A549 (cell line): ENCODE results near the gene OTULINL. TPM values are rescaled to one million over a fixed set of nuclear protein-coding genes. Genes with fewer than 3 reads are reported as not detected.

ENCODE experiments used
- ATAC-seq, 2 experiments: fragments of 200-7000 bp in 1 of 2; fragments of >200 bp in 1 of 2; cut with Nextera tagmentation in 1 of 2; cut with Tn5 transposase in 1 of 2; 3 replicates each; pipeline versions ENCODE4 v1.8.0 to v1.9.1; 2018 to 2020; ENCODE audit warnings: mild to moderate bottlenecking in 1 of 2, moderate library complexity in 1 of 2
- CTCF ChIA-PET: fragments of 300-600 bp; sonication (Branson Sonifier 250); formaldehyde crosslinking; extraction: SDS; loops from one replicate; lab custom pipeline; 2021; ENCODE audit warnings: antibody characterized with exemption, inconsistent platforms; lab: Yijun Ruan, JAX
- POLR2A ChIA-PET: fragments of 350-600 bp; formaldehyde crosslinking; extraction: SDS; loops from one replicate; lab custom pipeline; 2021; ENCODE audit warnings: antibody characterized with exemption, inconsistent platforms; lab: Yijun Ruan, JAX
- DNase-seq, 2 experiments: peaks; one replicate each; pipeline versions ENCODE4 v3.0.0 to v3.0.0-alpha.2; 2011 to 2016; ENCODE audit warnings: low read depth in 1 of 2, low spot score in 1 of 2
- FAIRE-seq: peaks from 2 replicates; lab custom pipeline; 2011; peaks lifted over from hg19 to GRCh38; lab: Jason Lieb, UNC
- H3K27ac ChIP-seq, 2 experiments: fragments of >200 bp; sonication (Bioruptor Twin); formaldehyde crosslinking; 3 replicates each; pipeline ENCODE4 v1.5.1; 2016 to 2017
- H3K4me1 ChIP-seq: fragments of >200 bp; sonication (Bioruptor Twin); formaldehyde crosslinking; 3 replicates; pipeline ENCODE4 v1.6.1; 2016
- H3K4me2 ChIP-seq: fragments of >200 bp; sonication (Bioruptor Twin); formaldehyde crosslinking; 3 replicates; pipeline ENCODE4 v1.6.1; 2016
- H3K4me3 ChIP-seq: fragments of >200 bp; sonication (Bioruptor Twin); formaldehyde crosslinking; 3 replicates; pipeline ENCODE4 v1.5.1; 2016
- H3K9me3 ChIP-seq: fragments of >200 bp; sonication (Bioruptor Twin); formaldehyde crosslinking; 3 replicates; pipeline ENCODE4 v1.6.1; 2016
- CHD2 ChIP-seq: fragments of 150-350 bp; IDR thresholded peaks from 2 replicates; pipeline ENCODE4 v1.6.1; 2014; ENCODE audit warnings: low read length; ENCODE audit not compliant: partially characterized antibody
- CHD4 ChIP-seq: fragments of 200-600 bp; sonication (generic); IDR thresholded peaks from 2 replicates; pipeline ENCODE4 v1.6.1; 2016; ENCODE audit warnings: antibody characterized with exemption, mild to moderate bottlenecking, borderline replicate concordance
- EHF ChIP-seq: fragments of 250-450 bp; sonication (Bioruptor Pico); IDR thresholded peaks from 2 replicates; pipeline ENCODE4 v1.5.0; 2020; ENCODE audit warnings: mild to moderate bottlenecking
- ELK1 ChIP-seq: fragments of 150-350 bp; IDR thresholded peaks from 2 replicates; pipeline ENCODE4 v1.6.1; 2014; ENCODE audit warnings: low read depth, mild to moderate bottlenecking, low read length
- ESRRA ChIP-seq: fragments of 150-350 bp; IDR thresholded peaks from 2 replicates; pipeline ENCODE4 v1.6.1; 2014; ENCODE audit warnings: mild to moderate bottlenecking, low read length, borderline replicate concordance
- FOSL2 ChIP-seq, 2 experiments: fragments of 450-650 bp in 1 of 2; fragments of >200 bp in 1 of 2; sonication (Bioruptor Twin) in 1 of 2; formaldehyde crosslinking; IDR thresholded peaks; 2 replicates each; pipeline versions ENCODE4 v1.5.0 to v1.6.1; 2016 to 2020; ENCODE audit warnings: mild to moderate bottlenecking in 1 of 2, moderate library complexity in 1 of 2
- HDAC2 ChIP-seq: fragments of 200-600 bp; sonication (generic); IDR thresholded peaks from 2 replicates; pipeline ENCODE4 v1.6.1; 2016
- JUNB ChIP-seq: fragments of >200 bp; sonication (Bioruptor Twin); formaldehyde crosslinking; IDR thresholded peaks from 2 replicates; pipeline ENCODE4 v1.6.1; 2016
- KDM1A ChIP-seq: fragments of 200-600 bp; sonication (generic); IDR thresholded peaks from 2 replicates; pipeline ENCODE4 v1.6.1; 2016; ENCODE audit warnings: low read depth, mild to moderate bottlenecking
- MAX ChIP-seq: IDR thresholded peaks from 2 replicates; pipeline ENCODE4 v1.6.1; 2012
- MYC ChIP-seq: IDR thresholded peaks from 2 replicates; pipeline ENCODE4 v1.6.1; 2012; ENCODE audit warnings: mild to moderate bottlenecking, inconsistent platforms, low read length, improper control_type of control experiment, borderline replicate concordance
- POLR2A ChIP-seq: IDR thresholded peaks from 2 replicates; pipeline ENCODE4 v1.6.1; 2012; ENCODE audit warnings: mild to moderate bottlenecking, low read length
- RCOR1 ChIP-seq: fragments of 150-350 bp; IDR thresholded peaks from 2 replicates; pipeline ENCODE4 v1.6.1; 2014; ENCODE audit warnings: antibody characterized with exemption, low read length, low read depth
- RNF2 ChIP-seq: fragments of 200-600 bp; sonication (generic); IDR thresholded peaks from 2 replicates; pipeline ENCODE4 v1.6.1; 2016; ENCODE audit warnings: low read depth, mild to moderate bottlenecking, antibody characterized with exemption, moderate library complexity, borderline replicate concordance
- TFCP2L1 ChIP-seq: fragments of 250-450 bp; sonication (Bioruptor Pico); IDR thresholded peaks from 2 replicates; pipeline ENCODE4 v1.5.0; 2021; ENCODE audit warnings: mild to moderate bottlenecking
- WGBS: methylation state at CpG from one replicate; pipeline ENCODE4 v1.1.6; 2017; ENCODE audit errors: missing lambda C conversion rate; 5-methylcytosine and 5-hydroxymethylcytosine counted together
- polyA plus RNA-seq, 4 experiments: library from polyadenylated mRNA; depleted of rRNA in 3 of 4; stranded (reverse); fragments of >200 nt; fragmentation: RNase III in 1 of 4; extraction: RNeasy Plus Mini Kit Qiagen cat#74134 plus additional on column Dnase treatment in 1 of 4; gene quantifications; 2 replicates in 3 of 4; 3 replicates in 1 of 4; pipeline ENCODE4 v1.2.3, GENCODE V29; 2011 to 2017
- TF ChIP-seq, protein P1 (sequence below): fragments of 450-650 bp; IDR thresholded peaks from 2 replicates; pipeline ENCODE4 v1.6.1; 2014; ENCODE audit warnings: antibody characterized with exemption
- TF ChIP-seq, protein P2 (sequence below): fragments of 250-450 bp; sonication (Bioruptor Pico); IDR thresholded peaks from 2 replicates; pipeline ENCODE4 v1.5.0; 2020; ENCODE audit warnings: low read depth, mild to moderate bottlenecking, moderate library complexity
- TF ChIP-seq, protein P3 (sequence below): IDR thresholded peaks from 2 replicates; pipeline ENCODE4 v1.6.1; 2012; ENCODE audit warnings: low read depth, borderline replicate concordance

OTULINL gene
- polyA plus RNA-seq, 2 of the 4 experiments (the other 2 are of a cell fraction) = 2.9 to 3.7 TPM

DNA sequence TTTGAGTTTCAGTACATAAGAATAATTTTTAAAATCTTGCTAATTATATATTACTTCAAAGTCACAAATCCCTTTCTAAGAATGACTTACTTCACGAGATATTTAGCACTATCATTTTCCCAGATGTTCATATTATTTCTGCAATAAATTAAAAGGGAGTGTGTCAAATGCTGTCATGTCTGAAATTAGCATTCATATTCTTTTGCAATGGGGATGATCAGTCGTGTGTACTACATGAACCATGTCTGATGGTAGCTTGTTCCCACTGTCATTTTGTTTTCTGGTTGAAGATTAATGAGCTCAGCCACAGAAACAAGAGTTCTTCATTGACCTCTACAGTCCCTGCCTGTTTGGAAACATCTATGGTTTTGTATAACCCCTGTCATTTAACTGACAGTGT is 30.1 kb downstream of the OTULINL start:
- Histone ChIP-seq H3K4me3 (no peak overlapping the region), H3K9me3 (no peaks in the 10 kb centered on the region), H3K27ac (no peak overlapping the region), H3K4me2 (no peak overlapping the region), H3K4me1 (no peaks in the 10 kb centered on the region)
- TF ChIP-seq RCOR1 (no peak), MYC (no peak), CHD2 (no peak)
- TF ChIP-seq, protein P1, sequence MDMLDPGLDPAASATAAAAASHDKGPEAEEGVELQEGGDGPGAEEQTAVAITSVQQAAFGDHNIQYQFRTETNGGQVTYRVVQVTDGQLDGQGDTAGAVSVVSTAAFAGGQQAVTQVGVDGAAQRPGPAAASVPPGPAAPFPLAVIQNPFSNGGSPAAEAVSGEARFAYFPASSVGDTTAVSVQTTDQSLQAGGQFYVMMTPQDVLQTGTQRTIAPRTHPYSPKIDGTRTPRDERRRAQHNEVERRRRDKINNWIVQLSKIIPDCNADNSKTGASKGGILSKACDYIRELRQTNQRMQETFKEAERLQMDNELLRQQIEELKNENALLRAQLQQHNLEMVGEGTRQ = no peak
- FAIRE-seq (no peak), DNase-seq (no peak), ATAC-seq (no peak)
- WGBS = 39% methylated on average over 2 of the region's 2 CpGs
- CTCF ChIA-PET = no interaction called here
- POLR2A ChIA-PET = no interaction called here

GRCh38 chr5:14614490-14614889 is 32.9 kb downstream of the OTULINL start:
- CTCF ChIA-PET = no interaction called here
- Histone ChIP-seq H3K4me3 (no peak overlapping the region), H3K9me3 (no peaks in the 10 kb centered on the region), H3K4me2 (no peak overlapping the region), H3K27ac (no peak overlapping the region), H3K4me1 (no peaks in the 10 kb centered on the region)
- TF ChIP-seq JUNB (no peak), HDAC2 (no peak)
- POLR2A ChIA-PET = no interaction called here
- FAIRE-seq = no peak
- WGBS = 85% methylated on average over 5 of the region's 5 CpGs
- no peak for ATAC-seq
- DNase-seq = no peak

DNA sequence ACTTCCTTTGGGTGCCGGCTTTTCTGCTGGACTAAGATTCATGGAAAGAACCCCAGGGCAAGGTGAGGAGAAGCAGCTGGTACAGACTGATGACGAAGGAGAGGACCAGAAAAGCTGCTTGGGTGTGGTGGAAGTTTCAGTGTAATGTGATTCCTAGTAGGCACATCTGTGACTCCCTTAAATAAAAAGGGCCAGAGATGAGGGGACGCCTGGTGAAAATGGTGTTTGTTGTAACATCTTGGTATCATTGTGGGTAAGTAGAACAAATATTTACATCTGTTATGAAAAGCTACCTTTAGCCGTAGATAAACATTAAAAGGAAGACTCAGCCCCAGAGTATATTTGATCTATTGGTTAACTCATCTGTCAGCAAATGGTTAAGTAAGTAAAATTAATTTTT is 33.8 kb downstream of the OTULINL start:
- H3K4me1 ChIP-seq = no peaks in the 10 kb centered on the region
- 63% methylated on average over 4 of the region's 4 CpGs for WGBS
- H3K27ac ChIP-seq = no peak overlapping the region
- CTCF ChIA-PET = no interaction called here
- ATAC-seq = no peak
- no peak overlapping the region for H3K4me2 ChIP-seq
- no peak for FAIRE-seq
- no peaks in the 10 kb centered on the region for H3K9me3 ChIP-seq
- no peak for DNase-seq
- no peak for TF ChIP-seq CHD4
- TF ChIP-seq KDM1A = no peak
- no peak for TF ChIP-seq ELK1
- no peak for TF ChIP-seq EHF (CRISPR knock-in tag)
- TF ChIP-seq TFCP2L1 (CRISPR knock-in tag) = no peak
- no peak for TF ChIP-seq JUNB
- TF ChIP-seq ESRRA = no peak
- TF ChIP-seq POLR2A = no peak
- no peak for TF ChIP-seq FOSL2 (IDR thresholded peaks at IDR 0.05)
- TF ChIP-seq FOSL2 (CRISPR knock-in tag; IDR thresholded peaks at IDR 0.05) = no peak
- no peak for TF ChIP-seq RNF2
- TF ChIP-seq, protein P2, sequence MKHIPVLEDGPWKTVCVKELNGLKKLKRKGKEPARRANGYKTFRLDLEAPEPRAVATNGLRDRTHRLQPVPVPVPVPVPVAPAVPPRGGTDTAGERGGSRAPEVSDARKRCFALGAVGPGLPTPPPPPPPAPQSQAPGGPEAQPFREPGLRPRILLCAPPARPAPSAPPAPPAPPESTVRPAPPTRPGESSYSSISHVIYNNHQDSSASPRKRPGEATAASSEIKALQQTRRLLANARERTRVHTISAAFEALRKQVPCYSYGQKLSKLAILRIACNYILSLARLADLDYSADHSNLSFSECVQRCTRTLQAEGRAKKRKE (CRISPR knock-in tag) = no peak
- TF ChIP-seq, protein P3, sequence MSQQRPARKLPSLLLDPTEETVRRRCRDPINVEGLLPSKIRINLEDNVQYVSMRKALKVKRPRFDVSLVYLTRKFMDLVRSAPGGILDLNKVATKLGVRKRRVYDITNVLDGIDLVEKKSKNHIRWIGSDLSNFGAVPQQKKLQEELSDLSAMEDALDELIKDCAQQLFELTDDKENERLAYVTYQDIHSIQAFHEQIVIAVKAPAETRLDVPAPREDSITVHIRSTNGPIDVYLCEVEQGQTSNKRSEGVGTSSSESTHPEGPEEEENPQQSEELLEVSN = no peak
- no peak for TF ChIP-seq MAX
- H3K4me3 ChIP-seq = no peak overlapping the region
- POLR2A ChIA-PET = no interaction called here
